Gastrocnemius medialis (tissue), 4 donors: ENCODE data around the gene STRBP.

ENCODE experiments used
- POLR2A ChIP-seq, 2 donors: fragments of 450-650 bp; IDR thresholded peaks; one replicate each; pipeline ENCODE4 v1.6.1; 2017; ENCODE audit warnings: antibody characterized with exemption in 2 of 2, mild to moderate bottlenecking in 2 of 2, moderate library complexity in 2 of 2
- TF ChIP-seq, protein P1 (sequence below), 5 experiments: fragments of 450-650 bp in 3 of 5; fragments of 200-600 bp in 2 of 5; sonication (generic) in 2 of 5; IDR thresholded peaks in 4 of 5; conservative IDR thresholded peaks in 1 of 5; 1 replicate in 4 of 5; 2 replicates in 1 of 5; pipeline ENCODE4 v1.5.1; 2016 to 2019; ENCODE audit warnings: antibody characterized with exemption in 5 of 5, mild to moderate bottlenecking in 3 of 5, moderate library complexity in 3 of 5

DNA sequence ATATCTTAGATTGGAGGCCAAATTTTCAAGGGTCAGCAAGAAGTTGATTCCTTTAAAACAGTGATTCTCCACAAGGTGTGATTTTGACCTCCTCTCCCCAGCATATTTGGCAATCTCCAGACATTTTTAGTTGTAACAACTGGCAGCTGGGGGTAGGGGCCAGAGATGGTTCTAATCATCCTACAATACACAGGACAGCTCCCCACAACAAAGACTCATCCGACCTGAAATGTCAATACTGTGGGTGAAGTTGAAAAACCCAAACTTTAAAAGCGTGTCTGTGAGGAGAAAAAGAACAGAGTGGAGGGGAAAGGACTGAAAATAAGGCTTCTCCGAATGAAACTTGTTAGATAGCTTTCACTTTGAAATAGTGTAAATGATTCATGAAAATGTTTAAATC is 10.0 kb upstream of the STRBP start:
- TF ChIP-seq, protein P1, sequence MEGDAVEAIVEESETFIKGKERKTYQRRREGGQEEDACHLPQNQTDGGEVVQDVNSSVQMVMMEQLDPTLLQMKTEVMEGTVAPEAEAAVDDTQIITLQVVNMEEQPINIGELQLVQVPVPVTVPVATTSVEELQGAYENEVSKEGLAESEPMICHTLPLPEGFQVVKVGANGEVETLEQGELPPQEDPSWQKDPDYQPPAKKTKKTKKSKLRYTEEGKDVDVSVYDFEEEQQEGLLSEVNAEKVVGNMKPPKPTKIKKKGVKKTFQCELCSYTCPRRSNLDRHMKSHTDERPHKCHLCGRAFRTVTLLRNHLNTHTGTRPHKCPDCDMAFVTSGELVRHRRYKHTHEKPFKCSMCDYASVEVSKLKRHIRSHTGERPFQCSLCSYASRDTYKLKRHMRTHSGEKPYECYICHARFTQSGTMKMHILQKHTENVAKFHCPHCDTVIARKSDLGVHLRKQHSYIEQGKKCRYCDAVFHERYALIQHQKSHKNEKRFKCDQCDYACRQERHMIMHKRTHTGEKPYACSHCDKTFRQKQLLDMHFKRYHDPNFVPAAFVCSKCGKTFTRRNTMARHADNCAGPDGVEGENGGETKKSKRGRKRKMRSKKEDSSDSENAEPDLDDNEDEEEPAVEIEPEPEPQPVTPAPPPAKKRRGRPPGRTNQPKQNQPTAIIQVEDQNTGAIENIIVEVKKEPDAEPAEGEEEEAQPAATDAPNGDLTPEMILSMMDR (IDR thresholded peaks at IDR 0.05 in 4 of 5, conservative IDR thresholded peaks at IDR 0.05 in 1 of 5) = no peak
- TF ChIP-seq POLR2A (IDR thresholded peaks at IDR 0.05) = no peak
